A673 (cell line): ENCODE data around the gene ZMPSTE24.
"Not testable (repeated sequence)": the region's sequence is repeated elsewhere in the genome, so short reads cannot be mapped to it uniquely, and the experiment has no call there.

Experiments
- EZH2 ChIP-seq: fragments of 200-600 bp; sonication (generic); IDR thresholded peaks from 2 replicates; pipeline ENCODE4 v1.6.1; 2017; ENCODE audit warnings: borderline replicate concordance, low read depth, mild to moderate bottlenecking, mixed read lengths, antibody characterized with exemption, low read length; ENCODE audit not compliant: poor library complexity, severe bottlenecking
- TF ChIP-seq, protein P1 (sequence below): fragments of 300-800, 200-600 bp; sonication (generic); conservative IDR thresholded peaks from 2 replicates; pipeline ENCODE4 v1.5.1; 2017; ENCODE audit warnings: low read depth, mild to moderate bottlenecking, antibody characterized with exemption, low read length, moderate library complexity, mixed read lengths

DNA sequence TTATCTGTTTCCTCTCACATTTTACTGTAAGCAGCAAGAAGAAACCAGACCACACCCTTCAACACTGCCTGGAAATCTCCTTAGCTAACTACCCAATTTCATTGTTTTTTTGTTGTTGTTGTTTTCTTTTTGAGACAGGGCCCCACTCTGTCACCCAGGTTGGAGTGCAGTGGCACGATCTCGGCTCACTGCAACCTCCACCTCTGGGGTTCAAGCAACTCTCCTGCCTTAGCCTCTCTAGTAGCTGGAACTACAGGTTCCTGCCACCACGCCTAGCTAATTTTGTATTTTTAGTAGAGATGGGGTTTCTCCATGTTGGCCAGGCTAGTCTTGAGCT is 84.3 kb downstream of the ZMPSTE24 start:
- TF ChIP-seq, protein P1, sequence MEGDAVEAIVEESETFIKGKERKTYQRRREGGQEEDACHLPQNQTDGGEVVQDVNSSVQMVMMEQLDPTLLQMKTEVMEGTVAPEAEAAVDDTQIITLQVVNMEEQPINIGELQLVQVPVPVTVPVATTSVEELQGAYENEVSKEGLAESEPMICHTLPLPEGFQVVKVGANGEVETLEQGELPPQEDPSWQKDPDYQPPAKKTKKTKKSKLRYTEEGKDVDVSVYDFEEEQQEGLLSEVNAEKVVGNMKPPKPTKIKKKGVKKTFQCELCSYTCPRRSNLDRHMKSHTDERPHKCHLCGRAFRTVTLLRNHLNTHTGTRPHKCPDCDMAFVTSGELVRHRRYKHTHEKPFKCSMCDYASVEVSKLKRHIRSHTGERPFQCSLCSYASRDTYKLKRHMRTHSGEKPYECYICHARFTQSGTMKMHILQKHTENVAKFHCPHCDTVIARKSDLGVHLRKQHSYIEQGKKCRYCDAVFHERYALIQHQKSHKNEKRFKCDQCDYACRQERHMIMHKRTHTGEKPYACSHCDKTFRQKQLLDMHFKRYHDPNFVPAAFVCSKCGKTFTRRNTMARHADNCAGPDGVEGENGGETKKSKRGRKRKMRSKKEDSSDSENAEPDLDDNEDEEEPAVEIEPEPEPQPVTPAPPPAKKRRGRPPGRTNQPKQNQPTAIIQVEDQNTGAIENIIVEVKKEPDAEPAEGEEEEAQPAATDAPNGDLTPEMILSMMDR, result not testable (repeated sequence)
- TF ChIP-seq EZH2, result not testable (repeated sequence)
